ENCODE results near the gene SPTBN1. TPM values are rescaled to one million over a fixed set of nuclear protein-coding genes. Genes with fewer than 3 reads are reported as not detected.

The SPTBN1 gene
- total and polyA plus RNA-seq, 2 experiments from 2014 or later, result 57.7 to 187 TPM

GRCh38 chr2:54584598-54584997 lies 128.5 kb downstream of the SPTBN1 start:
- no peak overlapping the region for H3K4me3 ChIP-seq
- H3K4me2 ChIP-seq (ENCODE audit: unreplicated experiment), result no peak overlapping the region
- TF ChIP-seq EZH2phosphoT487 (IDR thresholded peaks at IDR 0.05; ENCODE audit: insufficient read depth, low read depth) (no peak), EZH2 (IDR thresholded peaks at IDR 0.05; ENCODE audit: insufficient read depth, poor library complexity, severe bottlenecking) (no peak)
- peaks cover 9% of the 10 kb centered on the region; the same call in 1 of the 2 replicates for H4K20me1 ChIP-seq (ENCODE audit: insufficient read depth)
- peaks cover 14% of the 10 kb centered on the region for H3K4me1 ChIP-seq (ENCODE audit: insufficient read depth)
- in situ Hi-C loops (cut with MboI), result no loop called here
- H3K9ac ChIP-seq, result no peak overlapping the region
- DNase-seq, result no peak
- H3K27me3 ChIP-seq (replicated peaks; ENCODE audit: insufficient read depth), result no peaks in the 10 kb centered on the region
- H3K79me2 ChIP-seq (ENCODE audit: insufficient read depth), result peaks cover 94% of the 10 kb centered on the region
- H3K9me3 ChIP-seq (ENCODE audit: low read depth), result no peaks in the 10 kb centered on the region
- no peak overlapping the region for H3K27ac ChIP-seq
- 93 to 100% methylated on average over 1 of the region's 1 CpG for WGBS, 2 experiments (ENCODE audit: low coverage in 1 of 2, low lambda C conversion rate in 2 of 2, missing lambda C conversion rate in 2 of 2)
- no peak overlapping the region for H2AFZ ChIP-seq
- H3F3A ChIP-seq (ENCODE audit: insufficient read depth), result 0 out of 2 replicates have a peak, but pooled peaks cover 10% of the 10 kb centered on the region
- no peaks in the 10 kb centered on the region for H3K36me3 ChIP-seq (ENCODE audit: low read depth)
- H3K9me2 ChIP-seq (ENCODE audit: insufficient read depth), result no peaks in the 10 kb centered on the region

GRCh38 chr2:54585136-54585733 lies 129.1 kb downstream of the SPTBN1 start:
- DNase-seq, result no peak
- no peak overlapping the region for H2AFZ ChIP-seq
- H3K4me3 ChIP-seq, result no peak overlapping the region
- no peaks in the 10 kb centered on the region for H3K9me3 ChIP-seq (ENCODE audit: low read depth)
- H3K9me2 ChIP-seq (ENCODE audit: insufficient read depth), result no peaks in the 10 kb centered on the region
- in situ Hi-C loops (cut with MboI), result no loop called here
- H3F3A ChIP-seq (ENCODE audit: insufficient read depth), result 0 out of 2 replicates have a peak, but pooled peaks cover 10% of the 10 kb centered on the region
- no peak overlapping the region for H3K9ac ChIP-seq
- H3K36me3 ChIP-seq (ENCODE audit: low read depth), result no peaks in the 10 kb centered on the region
- H3K79me2 ChIP-seq (ENCODE audit: insufficient read depth), result peaks cover 95% of the 10 kb centered on the region
- TF ChIP-seq EZH2phosphoT487 (IDR thresholded peaks at IDR 0.05; ENCODE audit: insufficient read depth, low read depth) (no peak), EZH2 (IDR thresholded peaks at IDR 0.05; ENCODE audit: insufficient read depth, poor library complexity, severe bottlenecking) (no peak)
- H3K4me2 ChIP-seq (ENCODE audit: unreplicated experiment), result no peak overlapping the region
- H3K4me1 ChIP-seq (ENCODE audit: insufficient read depth), result peaks cover 14% of the 10 kb centered on the region
- no peak overlapping the region for H3K27ac ChIP-seq
- no peaks in the 10 kb centered on the region for H3K27me3 ChIP-seq (replicated peaks; ENCODE audit: insufficient read depth)
- H4K20me1 ChIP-seq (ENCODE audit: insufficient read depth), result peaks cover 13% of the 10 kb centered on the region; the same call in 1 of the 2 replicates

- Histone ChIP-seq H3K27ac (no peak overlapping the region), H3K9me3 (ENCODE audit: low read depth) (no peaks in the 10 kb centered on the region), H3K9ac (no peak overlapping the region), H4K20me1 (ENCODE audit: insufficient read depth) (peaks cover 18% of the 10 kb centered on the region; the same call in 1 of the 2 replicates), H3K36me3 (ENCODE audit: low read depth) (no peaks in the 10 kb centered on the region), H2AFZ (no peak overlapping the region), H3K4me1 (ENCODE audit: insufficient read depth) (peaks cover 14% of the 10 kb centered on the region), H3K27me3 (replicated peaks; ENCODE audit: insufficient read depth) (no peaks in the 10 kb centered on the region), H3K79me2 (ENCODE audit: insufficient read depth) (peaks cover 100% of the 10 kb centered on the region), H3K9me2 (ENCODE audit: insufficient read depth) (no peaks in the 10 kb centered on the region), H3F3A (ENCODE audit: insufficient read depth) (0 out of 2 replicates have a peak, but pooled peaks cover 10% of the 10 kb centered on the region), H3K4me2 (ENCODE audit: unreplicated experiment) (peak overlapping the region; percentile 19), H3K4me3 (no peak overlapping the region)
- 41 to 45% methylated on average over 7 of the region's 7 CpGs for WGBS, 2 experiments (ENCODE audit: low coverage in 1 of 2, low lambda C conversion rate in 2 of 2, missing lambda C conversion rate in 2 of 2)
- in situ Hi-C loops (cut with MboI), result no loop called here
- TF ChIP-seq EZH2phosphoT487 (IDR thresholded peaks at IDR 0.05; ENCODE audit: insufficient read depth, low read depth), result no peak
- TF ChIP-seq EZH2 (IDR thresholded peaks at IDR 0.05; ENCODE audit: insufficient read depth, poor library complexity, severe bottlenecking), result no peak
- peak; percentile 40 for DNase-seq
Observed at GRCh38 chr2:54586062-54586461, 129.9 kb downstream of the SPTBN1 start.

GRCh38 chr2:54586494-54586893 lies 130.4 kb downstream of the SPTBN1 start:
- peaks cover 14% of the 10 kb centered on the region for H3K4me1 ChIP-seq (ENCODE audit: insufficient read depth)
- H3K9me2 ChIP-seq (ENCODE audit: insufficient read depth), result no peaks in the 10 kb centered on the region
- no peaks in the 10 kb centered on the region for H3K36me3 ChIP-seq (ENCODE audit: low read depth)
- no peak overlapping the region for H3K9ac ChIP-seq
- H3K27ac ChIP-seq, result no peak overlapping the region
- H3F3A ChIP-seq (ENCODE audit: insufficient read depth), result 0 out of 2 replicates have a peak, but pooled peaks cover 10% of the 10 kb centered on the region
- H3K4me2 ChIP-seq (ENCODE audit: unreplicated experiment), result peak overlapping the region; percentile 19
- H4K20me1 ChIP-seq (ENCODE audit: insufficient read depth), result peaks cover 19% of the 10 kb centered on the region; the same call in 1 of the 2 replicates
- H3K4me3 ChIP-seq, result no peak overlapping the region
- in situ Hi-C loops (cut with MboI), result no loop called here
- DNase-seq, result no peak
- H3K79me2 ChIP-seq (ENCODE audit: insufficient read depth), result peaks cover 100% of the 10 kb centered on the region
- TF ChIP-seq EZH2phosphoT487 (IDR thresholded peaks at IDR 0.05; ENCODE audit: insufficient read depth, low read depth) (no peak), EZH2 (IDR thresholded peaks at IDR 0.05; ENCODE audit: insufficient read depth, poor library complexity, severe bottlenecking) (no peak)
- no peaks in the 10 kb centered on the region for H3K27me3 ChIP-seq (replicated peaks; ENCODE audit: insufficient read depth)
- no peak overlapping the region for H2AFZ ChIP-seq
- WGBS, 2 experiments (ENCODE audit: low coverage in 1 of 2, low lambda C conversion rate in 2 of 2, missing lambda C conversion rate in 2 of 2), result 96 to 97% methylated on average over 4 of the region's 4 CpGs
- H3K9me3 ChIP-seq (ENCODE audit: low read depth), result no peaks in the 10 kb centered on the region

Data from GM23248 (cell line).